ENCODE data around the gene BMPR1B.
A peak's percentile ranks its signal among the peaks of the same experiment; 100 is the strongest.

The BMPR1B gene
- total RNA-seq = 0.13 to 1.6 reads per million in 2 donors

DNA sequence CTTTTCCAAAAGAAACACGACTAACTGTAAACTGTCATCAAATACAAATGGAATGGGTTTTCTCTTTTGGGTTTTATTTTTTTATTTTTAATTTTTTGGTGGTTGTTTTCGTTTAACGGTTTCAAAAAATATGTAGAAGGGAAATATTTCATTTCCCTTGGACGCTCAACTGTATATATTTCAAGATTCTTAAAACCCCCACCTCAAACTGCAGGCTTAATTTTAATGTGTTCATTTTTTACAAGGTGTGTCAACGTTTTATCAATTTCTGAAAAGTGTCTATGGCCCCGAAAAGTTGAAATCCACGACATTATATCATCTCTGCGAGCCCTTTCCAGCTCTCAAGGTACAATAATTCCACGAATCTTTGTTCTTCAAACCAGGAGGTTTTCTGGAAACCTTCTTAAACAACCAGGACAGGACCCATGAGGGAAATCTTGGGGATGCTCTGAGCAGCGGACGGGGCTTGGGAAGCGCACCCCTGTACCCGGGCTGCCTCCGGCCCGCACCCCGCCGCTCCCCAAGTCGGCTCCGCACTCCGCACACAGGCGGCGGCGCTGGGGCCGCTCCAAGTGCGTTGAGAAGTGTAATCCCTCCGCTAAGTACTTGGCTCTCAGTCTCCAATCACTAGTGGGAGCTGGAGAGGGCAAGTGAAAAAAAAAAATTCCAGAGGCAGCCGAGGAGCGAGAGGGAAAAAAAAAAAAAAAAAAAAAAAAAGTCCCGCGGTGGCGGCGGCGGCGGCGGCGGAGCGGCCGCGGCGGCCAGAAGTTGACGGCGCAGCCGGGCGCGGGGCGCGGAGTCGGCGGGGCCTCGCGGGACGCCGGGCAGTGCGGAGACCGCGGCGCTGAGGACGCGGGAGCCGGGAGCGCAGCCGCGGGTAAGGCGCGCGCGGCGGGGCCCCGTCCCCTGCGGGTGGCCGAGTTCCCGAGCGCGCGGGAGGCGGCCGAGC, at the start of gene BMPR1B:
Gene BMPR1B (plus strand): TSS at position 764 of the 949 bp plus-strand sequence. CDS start 346,470 bp downstream, outside the sequence.
- no peak for DNase-seq

DNA sequence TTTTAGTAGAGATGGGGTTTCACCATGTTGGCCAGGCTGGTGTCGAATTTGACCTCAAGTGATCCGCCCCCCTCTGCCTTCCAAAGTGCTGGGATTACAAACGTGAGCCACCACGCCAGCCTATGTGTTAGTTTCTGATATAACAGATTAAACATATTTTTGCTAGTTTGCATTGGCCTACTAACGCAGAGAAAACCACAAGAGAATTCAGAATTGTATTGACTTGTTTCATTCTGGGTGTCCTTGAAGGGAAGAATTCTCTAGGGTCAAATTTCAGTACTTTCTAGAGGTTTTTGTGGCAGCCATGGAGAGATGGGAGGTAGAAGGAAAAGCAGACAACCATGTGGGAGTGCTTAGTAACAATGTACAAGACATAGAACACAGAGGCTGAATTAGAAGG, 46.1 kb upstream of the BMPR1B start:
- DNase-seq = no peak

- no peak for DNase-seq
These were observed 43.2 kb upstream of the BMPR1B start for GRCh38 chr4:94714365-94715160.

GRCh38 chr4:94715726-94716125, 42.0 kb upstream of the BMPR1B start:
- DNase-seq = no peak

DNA sequence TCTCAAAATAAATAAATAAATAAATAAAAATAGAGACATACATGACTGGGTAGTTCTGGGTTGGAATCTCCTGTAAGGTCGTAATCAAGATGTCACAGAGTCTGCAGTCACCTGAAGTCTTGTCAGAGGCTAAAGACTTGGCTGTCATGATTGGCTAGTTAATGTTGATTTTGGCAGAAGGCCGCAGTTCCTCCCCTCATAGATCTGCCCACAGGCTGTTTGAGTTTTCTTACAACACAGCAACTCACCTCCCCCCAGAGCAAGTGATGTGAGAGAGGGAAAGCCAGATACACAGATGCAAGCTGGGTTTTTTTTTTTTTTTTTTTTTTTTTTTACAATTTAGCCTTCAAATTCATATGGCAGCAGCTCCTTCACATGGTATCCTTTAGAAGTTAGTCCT, 36.4 kb upstream of the BMPR1B start:
- DNase-seq = no peak

DNA sequence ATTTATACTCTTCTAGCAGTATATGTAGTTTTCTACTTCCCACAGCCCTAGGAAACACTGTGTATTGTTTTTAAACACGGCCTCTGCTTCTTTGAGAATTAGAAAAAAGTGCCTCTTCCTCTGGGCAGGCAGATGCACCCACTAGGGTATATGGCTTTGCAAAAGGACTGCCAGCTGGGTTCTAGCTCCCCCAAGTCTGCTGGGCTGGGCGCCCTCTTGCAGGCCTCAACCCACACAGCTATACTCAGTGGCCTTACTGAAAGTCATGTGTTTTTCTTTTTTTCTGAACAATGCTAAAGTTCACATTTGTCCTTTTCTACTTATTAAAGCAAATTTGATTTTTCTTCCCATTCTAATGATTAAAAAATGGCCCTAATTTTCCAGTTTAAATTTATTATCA, 35.5 kb upstream of the BMPR1B start:
- no peak for DNase-seq

- no peak for DNase-seq
These were observed 35.0 kb upstream of the BMPR1B start for GRCh38 chr4:94722748-94723147.

- DNase-seq = no peak
These were observed 33.6 kb upstream of the BMPR1B start for GRCh38 chr4:94724016-94724790.

GRCh38 chr4:94726524-94727123, 31.1 kb upstream of the BMPR1B start:
- no peak for DNase-seq

DNA sequence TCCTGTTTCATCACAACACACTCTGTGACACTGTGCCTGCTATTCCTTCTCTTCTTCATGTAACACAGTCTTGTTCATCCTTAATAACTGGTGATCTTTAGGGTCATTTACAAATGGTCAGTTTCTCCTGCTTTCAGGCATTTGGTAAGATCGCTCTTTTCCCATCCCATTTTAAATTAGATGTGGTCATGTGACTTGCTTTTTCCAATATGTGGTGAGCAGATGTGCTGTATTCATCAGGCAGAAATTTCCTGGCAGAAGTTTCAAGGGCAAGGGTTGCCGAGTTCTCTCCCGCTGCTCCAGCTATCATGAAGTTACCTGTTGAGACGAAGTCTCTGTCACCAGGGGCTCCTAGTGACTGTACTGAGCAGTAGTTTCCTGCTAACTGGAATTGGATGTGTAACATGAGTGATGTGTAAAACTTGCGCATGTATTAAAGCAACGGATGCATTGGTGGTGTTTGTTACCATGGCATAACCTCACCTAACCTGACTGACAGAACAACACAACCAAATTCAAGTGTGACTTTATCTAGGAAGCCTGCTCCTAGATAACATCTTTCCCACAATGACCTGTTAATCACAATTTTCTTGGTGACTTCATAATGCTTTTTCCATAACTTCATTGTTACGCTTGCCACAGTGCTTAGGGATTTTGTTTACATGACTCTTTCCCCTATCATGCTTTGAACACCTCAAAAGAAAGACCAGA, 29.5 kb upstream of the BMPR1B start:
- no peak for DNase-seq

GRCh38 chr4:94732358-94732698, 25.4 kb upstream of the BMPR1B start:
- DNase-seq = no peak

DNA sequence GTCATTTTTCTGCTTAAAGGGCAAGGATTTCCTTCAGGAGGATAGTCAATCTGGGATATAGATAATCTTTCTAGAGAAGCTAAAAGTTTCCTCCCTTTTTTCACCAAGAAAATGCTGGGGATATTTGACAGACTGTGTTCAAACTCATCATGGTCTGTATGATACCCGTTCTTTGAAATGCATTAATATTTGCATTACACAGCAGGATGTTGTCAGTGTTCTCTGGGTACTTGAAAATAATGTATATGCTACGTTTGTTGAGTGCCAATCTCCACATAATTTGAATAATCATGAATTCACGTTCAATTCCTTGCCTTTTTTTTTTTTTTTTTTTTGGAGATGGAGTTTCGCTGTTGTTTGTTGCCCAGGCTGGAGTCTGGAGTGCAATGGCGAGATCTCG, 18.0 kb upstream of the BMPR1B start:
- DNase-seq = no peak

- no peak for DNase-seq
These were observed 16.5 kb upstream of the BMPR1B start for GRCh38 chr4:94741304-94741703.

- DNase-seq = no peak
These were observed 13.9 kb upstream of the BMPR1B start for GRCh38 chr4:94743838-94744237.

GRCh38 chr4:94744850-94745249, 12.9 kb upstream of the BMPR1B start:
- no peak for DNase-seq

DNA sequence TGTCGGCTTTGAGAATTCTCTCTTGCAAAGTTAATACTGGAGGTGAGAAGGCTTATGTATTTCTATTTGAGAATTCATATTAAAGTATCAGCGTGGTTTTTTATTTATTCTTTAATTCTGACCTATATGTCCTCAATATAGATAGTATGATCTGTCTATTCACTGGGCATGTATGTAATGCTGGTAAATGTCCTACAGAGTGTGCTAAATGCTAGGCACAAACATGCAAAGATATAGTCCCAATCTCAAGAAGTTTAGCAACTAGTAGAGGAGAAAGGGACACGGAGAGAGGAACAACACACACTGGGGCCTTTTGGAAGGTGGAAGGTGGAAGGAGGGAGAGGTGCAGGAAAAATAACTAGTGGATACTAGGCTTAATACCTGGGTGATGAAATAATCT, 11.0 kb upstream of the BMPR1B start:
- no peak for DNase-seq

DNA sequence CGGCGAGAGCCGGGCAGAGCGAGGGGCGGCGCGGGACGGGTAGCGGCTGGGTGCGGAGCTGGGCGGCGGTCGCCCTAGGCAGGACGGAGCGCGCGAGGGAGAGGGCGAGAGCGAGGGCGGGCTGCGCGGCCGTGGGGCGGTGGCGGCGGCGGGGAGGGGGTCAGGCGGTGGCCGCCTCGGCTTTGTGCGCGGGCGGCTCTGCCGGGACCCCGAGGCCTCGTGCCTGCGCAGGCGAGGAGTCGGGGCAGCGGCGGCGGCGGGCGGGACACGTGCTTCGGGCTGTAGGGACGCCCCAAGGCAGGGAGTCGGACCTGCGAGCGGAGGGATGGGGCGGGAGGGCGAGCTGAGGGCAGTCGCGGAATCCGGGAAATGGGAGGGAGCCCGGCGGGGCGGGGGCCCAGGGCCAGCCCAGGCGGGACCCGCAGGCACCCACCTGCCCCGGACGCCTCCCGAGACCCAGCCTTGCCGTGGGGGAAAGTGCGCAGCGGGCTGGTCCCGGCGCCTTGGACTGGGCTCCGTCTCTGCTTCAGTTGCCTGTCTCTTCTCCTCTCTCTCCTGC, 465 bp downstream of the BMPR1B start:
- peak; percentile 10 for DNase-seq

GRCh38 chr4:94758700-94759399, 1.1 kb downstream of the BMPR1B start:
- no peak for DNase-seq

DNA sequence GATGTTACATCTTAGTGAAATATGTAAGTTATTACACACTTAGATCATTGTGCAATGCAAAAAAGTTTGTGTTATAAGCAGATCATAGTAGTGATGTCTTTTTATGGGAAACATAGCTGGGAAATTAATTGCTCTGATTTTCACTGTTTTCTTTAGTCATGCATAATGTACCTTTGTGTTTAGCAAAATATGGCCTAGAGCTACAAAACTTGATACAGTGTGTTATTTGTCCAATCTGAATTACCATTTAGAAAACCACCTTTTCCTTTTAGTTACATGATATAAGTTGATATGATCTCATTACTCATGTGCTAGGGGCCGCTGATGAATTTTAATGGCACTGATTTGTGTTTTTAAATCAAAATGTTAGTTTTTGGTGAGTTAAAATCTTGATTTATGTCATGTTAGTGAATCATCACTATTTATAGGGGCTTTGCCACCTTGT, 2.0 kb downstream of the BMPR1B start:
- DNase-seq = no peak

DNA sequence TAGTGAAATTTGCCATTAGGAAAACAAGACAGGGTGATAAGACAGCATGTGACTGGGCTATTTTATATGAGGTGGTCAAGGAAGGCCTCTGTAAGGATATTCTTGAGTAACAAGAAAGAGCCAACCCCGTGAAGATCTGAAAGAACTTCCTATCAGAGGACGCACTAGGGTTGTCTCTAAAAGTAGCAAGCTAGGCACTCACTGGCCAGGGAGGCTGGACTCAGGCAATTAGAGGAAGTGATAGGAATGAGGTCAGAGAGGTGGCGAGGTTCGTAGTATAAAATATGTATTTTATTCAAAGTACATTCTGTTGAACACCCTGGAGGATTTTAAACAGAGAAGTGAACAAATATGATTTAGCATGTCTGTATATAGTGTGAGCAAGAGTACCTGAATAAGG, 4.6 kb downstream of the BMPR1B start:
- no peak for DNase-seq

DNA sequence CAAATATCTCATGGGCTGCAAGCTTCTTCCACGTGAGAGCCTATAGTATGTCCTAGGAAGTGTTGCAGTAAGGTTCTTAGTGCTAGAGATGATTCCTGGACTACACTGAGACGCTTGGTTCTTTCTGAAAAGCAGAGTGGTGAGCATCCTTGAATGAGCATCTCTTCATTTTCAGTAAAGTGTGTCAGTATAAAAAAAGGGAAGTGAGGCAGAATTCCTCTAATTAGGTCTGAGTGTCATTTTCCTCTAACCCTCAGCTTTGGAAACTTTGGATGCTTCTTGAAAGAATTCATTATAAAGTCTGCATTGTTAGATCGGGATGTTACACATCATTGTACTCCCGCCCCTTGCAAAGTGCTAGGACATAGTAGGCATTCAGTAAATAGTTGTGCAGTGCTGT, 5.2 kb downstream of the BMPR1B start:
- no peak for DNase-seq
